Loucy (cell line): ENCODE measurements around the gene ST14.

Experiments used
- H2AFZ ChIP-seq: fragments of 200-600 bp; sonication (generic); 2 replicates; pipeline ENCODE4 v1.6.0; 2016; ENCODE audit warnings: antibody characterized with exemption, mild to moderate bottlenecking, low read length, moderate library complexity
- H3F3A ChIP-seq: fragments of 200-600 bp; 2 replicates; pipeline ENCODE4 v1.6.0; 2016; ENCODE audit warnings: antibody characterized with exemption, low read depth, mild to moderate bottlenecking
- H3K27me3 ChIP-seq: fragments of 200-600 bp; sonication (generic); 2 replicates; pipeline ENCODE4 v1.6.1; 2014; ENCODE audit warnings: low read length, mild to moderate bottlenecking; ENCODE audit not compliant: insufficient read depth, poor library complexity, severe bottlenecking
- H3K36me3 ChIP-seq: fragments of 200-600 bp; sonication (generic); 2 replicates; pipeline ENCODE4 v1.6.1; 2016; ENCODE audit warnings: low read length; ENCODE audit not compliant: insufficient read depth
- H3K4me1 ChIP-seq: fragments of 200-600 bp; sonication (generic); 2 replicates; pipeline ENCODE4 v1.5.1; 2014; ENCODE audit warnings: low read length, mild to moderate bottlenecking; ENCODE audit not compliant: insufficient read depth, poor library complexity, severe bottlenecking
- H3K4me2 ChIP-seq: fragments of 200-600 bp; sonication (generic); 2 replicates; pipeline ENCODE4 v1.6.0; 2014; ENCODE audit warnings: antibody characterized with exemption, low read length, low read depth, mild to moderate bottlenecking; ENCODE audit not compliant: poor library complexity, severe bottlenecking
- H3K4me3 ChIP-seq: fragments of 200-600 bp; sonication (generic); 2 replicates; pipeline ENCODE4 v1.5.1; 2014; ENCODE audit warnings: low read length, mild to moderate bottlenecking, mixed read lengths; ENCODE audit not compliant: poor library complexity, severe bottlenecking
- H3K79me2 ChIP-seq: fragments of 200-600 bp; sonication (generic); 2 replicates; pipeline ENCODE4 v1.6.1; 2014; ENCODE audit warnings: low read length; ENCODE audit not compliant: insufficient read depth
- H3K9ac ChIP-seq: fragments of 200-600 bp; sonication (generic); 2 replicates; pipeline ENCODE4 v1.6.0; 2014; ENCODE audit warnings: mild to moderate bottlenecking, low read depth, low read length, moderate library complexity; ENCODE audit not compliant: poor library complexity, severe bottlenecking
- H3K9me2 ChIP-seq: fragments of 200-600 bp; sonication (generic); replicated peaks from 2 replicates; pipeline ENCODE4 v1.6.1; 2016; ENCODE audit warnings: low read depth, low read length, mixed read lengths
- H3K9me3 ChIP-seq: fragments of 200-600 bp; sonication (generic); 2 replicates; pipeline ENCODE4 v1.6.1; 2014; ENCODE audit warnings: mild to moderate bottlenecking, antibody characterized with exemption, low read length, low read depth; ENCODE audit not compliant: insufficient read depth
- H4K20me1 ChIP-seq: fragments of 200-600 bp; sonication (generic); 2 replicates; pipeline ENCODE4 v1.6.0; 2014; ENCODE audit warnings: antibody characterized with exemption, low read length, mild to moderate bottlenecking; ENCODE audit not compliant: insufficient read depth, poor library complexity, severe bottlenecking
- CTCF ChIP-seq: fragments of 200-600 bp; sonication (generic); conservative IDR thresholded peaks from 2 replicates; pipeline ENCODE4 v1.5.1; 2014; ENCODE audit warnings: mild to moderate bottlenecking, antibody characterized with exemption, low read length
- EZH2phosphoT487 ChIP-seq: fragments of 200-600 bp; IDR thresholded peaks from 2 replicates; pipeline ENCODE4 v1.6.1; 2018; ENCODE audit warnings: antibody characterized with exemption, mild to moderate bottlenecking, moderate library complexity, borderline replicate concordance

Gene ST14

GRCh38 chr11:130174642-130175041 lies 15.1 kb downstream of the ST14 start:
- no peaks in the 10 kb centered on the region for H3K9me2 ChIP-seq
- H3K36me3 ChIP-seq, result no peaks in the 10 kb centered on the region
- no peak overlapping the region for H3K4me2 ChIP-seq
- H4K20me1 ChIP-seq, result no peaks in the 10 kb centered on the region
- H3K4me3 ChIP-seq, result no peak overlapping the region
- no peak overlapping the region for H2AFZ ChIP-seq
- TF ChIP-seq EZH2phosphoT487 (no peak), CTCF (no peak)
- no peak overlapping the region for H3K9ac ChIP-seq
- H3K4me1 ChIP-seq, result no peaks in the 10 kb centered on the region
- H3K27me3 ChIP-seq, result no peaks in the 10 kb centered on the region
- H3K79me2 ChIP-seq, result no peaks in the 10 kb centered on the region
- H3K9me3 ChIP-seq, result no peaks in the 10 kb centered on the region
- no peaks in the 10 kb centered on the region for H3F3A ChIP-seq

DNA sequence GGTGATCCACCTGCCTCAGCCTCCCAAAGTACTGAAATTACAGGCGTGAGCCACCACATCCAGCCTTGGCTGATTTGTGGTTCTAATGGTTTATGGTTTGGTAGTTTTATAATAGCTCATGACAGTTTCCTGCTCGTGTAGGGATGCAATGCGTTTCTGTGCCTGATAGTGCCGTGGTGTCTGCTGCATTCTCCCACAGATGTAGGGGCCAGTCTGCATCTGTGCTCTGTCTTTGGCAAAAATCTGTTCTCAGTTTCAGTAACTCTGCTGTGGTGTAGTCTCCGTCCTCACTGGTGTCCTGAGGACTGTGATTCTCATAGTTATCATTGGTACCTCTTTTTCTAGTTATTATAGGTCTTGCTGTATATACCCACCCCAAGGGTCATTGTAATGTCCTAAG lies 16.3 kb downstream of the ST14 start:
- H4K20me1 ChIP-seq, result no peaks in the 10 kb centered on the region
- no peaks in the 10 kb centered on the region for H3K9me2 ChIP-seq
- H3K79me2 ChIP-seq, result no peaks in the 10 kb centered on the region
- no peak overlapping the region for H3K4me3 ChIP-seq
- no peak overlapping the region for H3K4me2 ChIP-seq
- no peak overlapping the region for H2AFZ ChIP-seq
- no peaks in the 10 kb centered on the region for H3K36me3 ChIP-seq
- TF ChIP-seq CTCF (no peak), EZH2phosphoT487 (no peak)
- H3F3A ChIP-seq, result no peaks in the 10 kb centered on the region
- no peaks in the 10 kb centered on the region for H3K9me3 ChIP-seq
- H3K9ac ChIP-seq, result no peak overlapping the region
- H3K27me3 ChIP-seq, result no peaks in the 10 kb centered on the region
- no peaks in the 10 kb centered on the region for H3K4me1 ChIP-seq

- no peaks in the 10 kb centered on the region for H3K36me3 ChIP-seq
- no peaks in the 10 kb centered on the region for H3K79me2 ChIP-seq
- no peaks in the 10 kb centered on the region for H3K9me2 ChIP-seq
- no peak overlapping the region for H2AFZ ChIP-seq
- H3K27me3 ChIP-seq, result no peaks in the 10 kb centered on the region
- H4K20me1 ChIP-seq, result no peaks in the 10 kb centered on the region
- no peak overlapping the region for H3K4me3 ChIP-seq
- H3K4me2 ChIP-seq, result no peak overlapping the region
- TF ChIP-seq EZH2phosphoT487 (no peak), CTCF (no peak)
- no peaks in the 10 kb centered on the region for H3K4me1 ChIP-seq
- H3K9me3 ChIP-seq, result no peaks in the 10 kb centered on the region
- no peak overlapping the region for H3K9ac ChIP-seq
- no peaks in the 10 kb centered on the region for H3F3A ChIP-seq
These were observed 18.2 kb downstream of the ST14 start for GRCh38 chr11:130177782-130178181.
